NCI-H1092 treated with DMSO at 0.1 percent for 48 hours (cell line): Measurements from ENCODE around the gene ZNF468.
"Not testable (repeated sequence)": the region's sequence is repeated elsewhere in the genome, so short reads cannot be mapped to it uniquely, and the experiment has no call there.

Source experiments
- DNase-seq: peaks from one replicate; lab custom pipeline; 2025; lab: John Stamatoyannopoulos, UW

The ZNF468 gene

GRCh38 chr19:52825765-52826164, 31.7 kb downstream of the ZNF468 start:
- DNase-seq, result no peak

- no peak for DNase-seq
Observed at GRCh38 chr19:52823676-52824075, 33.7 kb downstream of the ZNF468 start.

- DNase-seq, result peak; percentile 35
Observed at GRCh38 chr19:52821204-52821960, 36.0 kb downstream of the ZNF468 start, which contains the start of gene ZNF28. Gene ZNF28 (minus strand): TSS chr19:52821633. CDS start chr19:52817958, 3,675 bp downstream.

GRCh38 chr19:52820472-52821203, 36.8 kb downstream of the ZNF468 start:
- DNase-seq, result peak; percentile 0

- no peak for DNase-seq
Observed at GRCh38 chr19:52809801-52810200, 47.6 kb downstream of the ZNF468 start.

GRCh38 chr19:52799950-52800640, 57.3 kb downstream of the ZNF468 start:
- not testable (repeated sequence) for DNase-seq

GRCh38 chr19:52789440-52789839, 68.0 kb downstream of the ZNF468 start:
- no peak for DNase-seq
